HepG2 (cell line): ENCODE results near the gene SZRD1.

Experiments
- CC2D1A ChIP-seq: sonication (generic); formaldehyde crosslinking; IDR thresholded peaks from 2 replicates; pipeline ENCODE4 v1.8.1; 2023; ENCODE audit warnings: mild to moderate bottlenecking, missing genetic modification reagents
- DDIT3 ChIP-seq: sonication (generic); formaldehyde crosslinking; IDR thresholded peaks from 2 replicates; pipeline ENCODE4 v1.4.0; 2020; ENCODE audit warnings: mild to moderate bottlenecking, missing genetic modification reagents
- SOX5 ChIP-seq: IDR thresholded peaks from 2 replicates; pipeline ENCODE4 v1.6.1; 2016; ENCODE audit warnings: borderline replicate concordance
- TFDP1 ChIP-seq: IDR thresholded peaks from 2 replicates; pipeline ENCODE4 v1.6.1; 2016; ENCODE audit warnings: missing compliant biosample characterization, missing genetic modification reagents, borderline replicate concordance
- ZKSCAN1 ChIP-seq: fragments of 150-350 bp; IDR thresholded peaks from 2 replicates; pipeline ENCODE4 v1.6.1; 2014; ENCODE audit warnings: low read length
- TF ChIP-seq, protein P1 (sequence below): IDR thresholded peaks from 2 replicates; pipeline ENCODE4 v1.6.1; 2012; ENCODE audit warnings: inconsistent platforms

DNA sequence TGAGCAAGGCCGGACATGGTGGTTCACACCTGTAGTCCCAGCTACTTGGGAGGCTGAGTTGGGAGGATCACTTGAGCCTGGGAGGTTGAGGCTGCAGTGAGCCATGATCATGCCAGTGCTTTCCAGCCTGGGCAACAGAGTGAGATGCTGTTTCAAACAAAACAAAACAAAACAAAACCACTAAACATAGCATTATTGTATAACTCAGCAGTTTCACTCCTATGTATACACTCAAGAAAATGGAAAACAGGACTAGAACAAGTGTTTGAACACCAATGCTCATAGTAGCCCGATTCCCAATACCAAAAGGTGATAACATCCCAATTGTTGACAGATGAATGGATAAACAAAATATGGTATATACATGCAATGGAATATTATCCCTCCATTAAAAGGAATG lies 71.5 kb downstream of the SZRD1 start:
- TF ChIP-seq DDIT3 (CRISPR knock-in tag) (no peak), CC2D1A (CRISPR knock-in tag) (no peak), ZKSCAN1 (no peak), TFDP1 (no peak), SOX5 (CRISPR knock-in tag) (no peak)
- TF ChIP-seq, protein P1, sequence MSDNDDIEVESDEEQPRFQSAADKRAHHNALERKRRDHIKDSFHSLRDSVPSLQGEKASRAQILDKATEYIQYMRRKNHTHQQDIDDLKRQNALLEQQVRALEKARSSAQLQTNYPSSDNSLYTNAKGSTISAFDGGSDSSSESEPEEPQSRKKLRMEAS = no peak
